GM23338 (cell line): ENCODE results near the gene MPL. TPM values are rescaled to one million over a fixed set of nuclear protein-coding genes. Genes with fewer than 3 reads are reported as not detected.

Experiments
- ATAC-seq: fragments of 200-7000 bp; cut with Tn5 transposase; 3 replicates; pipeline ENCODE4 v1.9.1; 2020
- DNase-seq: peaks from one replicate; pipeline ENCODE4 v3.0.0-alpha.2; 2015; ENCODE audit warnings: low spot score
- H2AFZ ChIP-seq: fragments of 200-600 bp; sonication (generic); 2 replicates; pipeline ENCODE4 v1.8.0; 2016; ENCODE audit warnings: antibody characterized with exemption, mild to moderate bottlenecking, moderate library complexity
- H3F3A ChIP-seq: fragments of 200-600 bp; sonication (generic); replicated peaks from 2 replicates; pipeline ENCODE4 v1.8.0; 2017; ENCODE audit warnings: antibody characterized with exemption, mixed run types, low read depth
- H3K27ac ChIP-seq: fragments of 200-600 bp; sonication (generic); 2 replicates; pipeline ENCODE4 v1.6.1; 2016; ENCODE audit warnings: low read depth
- H3K27me3 ChIP-seq: fragments of 200-600 bp; sonication (generic); 2 replicates; pipeline ENCODE4 v1.8.0; 2016; ENCODE audit warnings: mild to moderate bottlenecking, mixed run types, moderate library complexity; ENCODE audit not compliant: insufficient read depth
- H3K36me3 ChIP-seq: fragments of 200-600 bp; sonication (generic); 2 replicates; pipeline ENCODE4 v1.8.0; 2016; ENCODE audit warnings: mild to moderate bottlenecking; ENCODE audit not compliant: insufficient read depth
- H3K4me1 ChIP-seq: fragments of 200-600 bp; sonication (generic); 2 replicates; pipeline ENCODE4 v1.8.0; 2016; ENCODE audit warnings: mild to moderate bottlenecking, moderate library complexity; ENCODE audit not compliant: insufficient read depth
- H3K4me2 ChIP-seq: fragments of 200-600 bp; sonication (generic); 2 replicates; pipeline ENCODE4 v1.7.1; 2017; ENCODE audit warnings: mixed run types
- H3K4me3 ChIP-seq: fragments of 200-600 bp; sonication (generic); 2 replicates; pipeline ENCODE4 v1.6.1; 2016; ENCODE audit warnings: mixed run types
- H3K79me2 ChIP-seq: fragments of 200-600 bp; sonication (generic); replicated peaks from 2 replicates; pipeline ENCODE4 v1.8.0; 2017; ENCODE audit warnings: mild to moderate bottlenecking; ENCODE audit not compliant: insufficient read depth
- H3K9me2 ChIP-seq: fragments of 200-600 bp; sonication (generic); 2 replicates; pipeline ENCODE4 v1.8.0; 2017; ENCODE audit not compliant: insufficient read depth
- H4K20me1 ChIP-seq: fragments of 200-600 bp; sonication (generic); replicated peaks from 2 replicates; pipeline ENCODE4 v1.8.0; 2017; ENCODE audit warnings: mild to moderate bottlenecking; ENCODE audit not compliant: insufficient read depth
- H3K27ac Mint-ChIP-seq: 2 replicates; pipeline ENCODE4 v1.8.0; 2020; ENCODE audit warnings: inconsistent platforms, mild to moderate bottlenecking, moderate library complexity, mixed read lengths
- H3K27me3 Mint-ChIP-seq: 3 replicates; pipeline ENCODE4 v1.8.0; 2022; ENCODE audit warnings: low read depth, mild to moderate bottlenecking, moderate library complexity, mixed read lengths, inconsistent platforms; ENCODE audit not compliant: insufficient read depth, poor library complexity
- H3K36me3 Mint-ChIP-seq: 3 replicates; pipeline ENCODE4 v1.8.0; 2021; ENCODE audit warnings: low read depth, mild to moderate bottlenecking, inconsistent platforms, moderate library complexity, mixed read lengths
- H3K4me1 Mint-ChIP-seq: 3 replicates; pipeline ENCODE4 v1.8.0; 2020; ENCODE audit warnings: mild to moderate bottlenecking, inconsistent platforms, mixed read lengths
- H3K4me3 Mint-ChIP-seq: 3 replicates; pipeline ENCODE4 v1.8.0; 2021; ENCODE audit warnings: moderate library complexity, mild to moderate bottlenecking, inconsistent platforms, mixed read lengths
- H3K9me3 Mint-ChIP-seq: 3 replicates; pipeline ENCODE4 v1.8.0; 2020; ENCODE audit warnings: moderate library complexity, mild to moderate bottlenecking, inconsistent platforms, mixed read lengths
- CREB1 ChIP-seq: fragments of 250-450 bp; sonication (Bioruptor Pico); IDR thresholded peaks from 2 replicates; pipeline ENCODE4 v1.5.0; 2020; ENCODE audit warnings: low read depth, mild to moderate bottlenecking, moderate library complexity
- CTCF ChIP-seq, 2 experiments: fragments of 200-600 bp in 1 of 2; sonication (generic) in 1 of 2; conservative IDR thresholded peaks; 2 replicates each; pipeline versions ENCODE4 v1.5.1 to v1.6.1; 2016 to 2017; ENCODE audit warnings: antibody characterized with exemption in 2 of 2, low read depth in 2 of 2, mild to moderate bottlenecking in 2 of 2, moderate library complexity in 1 of 2
- ETS1 ChIP-seq: IDR thresholded peaks from 2 replicates; pipeline ENCODE4 v1.6.1; 2016; ENCODE audit warnings: antibody characterized with exemption
- EZH2 ChIP-seq: fragments of 200-600 bp; sonication (generic); IDR thresholded peaks from one replicate; pipeline ENCODE4 v1.8.0; 2017; ENCODE audit warnings: antibody characterized with exemption, mild to moderate bottlenecking, low read depth; ENCODE audit not compliant: unreplicated experiment
- EZH2phosphoT487 ChIP-seq: fragments of 200-600 bp; sonication (generic); IDR thresholded peaks from one replicate; pipeline ENCODE4 v1.8.1; 2018; ENCODE audit warnings: antibody characterized with exemption; ENCODE audit not compliant: unreplicated experiment
- POLR2AphosphoS5 ChIP-seq: IDR thresholded peaks from 2 replicates; pipeline ENCODE4 v1.6.1; 2016; ENCODE audit warnings: antibody characterized with exemption, low read depth
- REST ChIP-seq: IDR thresholded peaks from one replicate; pipeline ENCODE4 v1.6.1; 2018; ENCODE audit warnings: antibody characterized with exemption; ENCODE audit not compliant: unreplicated experiment
- STAT1 ChIP-seq: IDR thresholded peaks from one replicate; pipeline ENCODE4 v1.6.1; 2016; ENCODE audit warnings: antibody characterized with exemption; ENCODE audit not compliant: unreplicated experiment
- ZNF331 ChIP-seq: fragments of 250-450 bp; sonication (Bioruptor Pico); IDR thresholded peaks from 2 replicates; pipeline ENCODE4 v1.5.0; 2020; ENCODE audit warnings: low read depth, mild to moderate bottlenecking, moderate library complexity
- polyA plus RNA-seq: library from polyadenylated mRNA; unstranded; fragments of >200 nt; fragmentation: Nextera tagmentation; extraction: Ambion mirVana; gene quantifications from 2 replicates; pipeline ENCODE4 v1.2.1, GENCODE V29; 2016
- total RNA-seq: library from RNA; depleted of rRNA; stranded (reverse); fragments of >200 nt; shearing (Covaris generic); gene quantifications from 2 replicates; pipeline ENCODE4 v1.2.3, GENCODE V29; 2014

The MPL gene
- total and polyA plus RNA-seq, 2 experiments from 2014 or later: not detected

- Mint-ChIP-seq H3K27me3 (peaks cover 14% of the 10 kb centered on the region), H3K4me1 (peaks cover 38% of the 10 kb centered on the region), H3K9me3 (no peaks in the 10 kb centered on the region; the same call in 2 of the 3 replicates), H3K36me3 (peaks cover 56% of the 10 kb centered on the region), H3K27ac (peak overlapping the region; percentile 34; the same call in 1 of the 2 replicates), H3K4me3 (no peak overlapping the region)
- Histone ChIP-seq H3K79me2 (peaks cover 33% of the 10 kb centered on the region), H3K36me3 (peaks cover 34% of the 10 kb centered on the region), H3K27me3 (no peaks in the 10 kb centered on the region), H3K4me3 (no peak overlapping the region), H3F3A (peaks cover 36% of the 10 kb centered on the region), H3K9me2 (no peaks in the 10 kb centered on the region), H3K27ac (peak overlapping the region; percentile 63; the same call in 1 of the 2 replicates), H2AFZ (no peak overlapping the region), H3K4me2 (no peak overlapping the region), H4K20me1 (peaks cover 30% of the 10 kb centered on the region), H3K4me1 (peaks cover 25% of the 10 kb centered on the region)
- no peak for DNase-seq
- no peak for ATAC-seq
- no peak for TF ChIP-seq REST
- peak; percentile 68; the same call in 1 of the 2 replicates for TF ChIP-seq POLR2AphosphoS5
- TF ChIP-seq CREB1 (CRISPR knock-in tag): no peak
Measured at GRCh38 chr1:43363283-43363934, 25.8 kb downstream of the MPL start.

- H3K4me2 ChIP-seq: no peak overlapping the region
- DNase-seq: no peak
- peaks cover 56% of the 10 kb centered on the region for H3K36me3 Mint-ChIP-seq
- H3K79me2 ChIP-seq: peaks cover 38% of the 10 kb centered on the region
- no peak overlapping the region for H3K4me3 ChIP-seq
- H3K9me3 Mint-ChIP-seq: no peaks in the 10 kb centered on the region; the same call in 2 of the 3 replicates
- no peak overlapping the region for H2AFZ ChIP-seq
- H3K4me1 Mint-ChIP-seq: peaks cover 45% of the 10 kb centered on the region
- H3K9me2 ChIP-seq: no peaks in the 10 kb centered on the region
- H3K4me3 Mint-ChIP-seq: no peak overlapping the region
- H3K4me1 ChIP-seq: peaks cover 31% of the 10 kb centered on the region
- H3K36me3 ChIP-seq: peaks cover 34% of the 10 kb centered on the region
- peaks cover 33% of the 10 kb centered on the region for H4K20me1 ChIP-seq
- no peak overlapping the region for H3K27ac Mint-ChIP-seq
- H3K27me3 Mint-ChIP-seq: peaks cover 11% of the 10 kb centered on the region
- no peaks in the 10 kb centered on the region for H3K27me3 ChIP-seq
- H3K27ac ChIP-seq: no peak overlapping the region
- ATAC-seq: no peak
- peaks cover 40% of the 10 kb centered on the region for H3F3A ChIP-seq
- TF ChIP-seq CREB1 (CRISPR knock-in tag): no peak
- TF ChIP-seq EZH2phosphoT487: no peak
- no peak for TF ChIP-seq EZH2
- no peak for TF ChIP-seq ZNF331
- no peak for TF ChIP-seq STAT1
- no peak for TF ChIP-seq ETS1
- no peak for TF ChIP-seq CTCF (conservative IDR thresholded peaks at IDR 0.05; ENCODE audit: low read depth in 2 of 2)
Measured at GRCh38 chr1:43363935-43364525, 26.4 kb downstream of the MPL start.
